MM.1S (cell line): ENCODE measurements around the gene ISX.

Experiments used
- DNase-seq: peaks from one replicate; pipeline ENCODE4 v3.0.0-alpha.2; 2015
- H2AFZ ChIP-seq: fragments of 300-600 bp; sonication (generic); 2 replicates; pipeline ENCODE4 v1.6.0; 2016; ENCODE audit warnings: antibody characterized with exemption, low read length
- H3F3A ChIP-seq: fragments of 300-600 bp; sonication (generic); 2 replicates; pipeline ENCODE4 v1.6.1; 2016; ENCODE audit warnings: mild to moderate bottlenecking, antibody characterized with exemption, low read length, moderate library complexity, mixed read lengths; ENCODE audit not compliant: insufficient read depth
- H3K27ac ChIP-seq: fragments of 300-600 bp; sonication (generic); 2 replicates; pipeline ENCODE4 v1.5.1; 2016; ENCODE audit warnings: mild to moderate bottlenecking, low read length
- H3K27me3 ChIP-seq: fragments of 300-600 bp; sonication (generic); replicated peaks from 2 replicates; pipeline ENCODE4 v1.6.0; 2016; ENCODE audit warnings: low read length; ENCODE audit not compliant: insufficient read depth
- H3K36me3 ChIP-seq: fragments of 300-600 bp; sonication (generic); replicated peaks from 2 replicates; pipeline ENCODE4 v1.6.1; 2016; ENCODE audit warnings: mild to moderate bottlenecking, low read length, mixed read lengths; ENCODE audit not compliant: insufficient read depth
- H3K4me1 ChIP-seq: fragments of 300-600 bp; sonication (generic); 2 replicates; pipeline ENCODE4 v1.6.1; 2016; ENCODE audit warnings: low read length, mixed read lengths
- H3K4me2 ChIP-seq: fragments of 300-600 bp; sonication (generic); 2 replicates; pipeline ENCODE4 v1.6.0; 2016; ENCODE audit warnings: low read depth, low read length
- H3K4me3 ChIP-seq: fragments of 300-600 bp; sonication (generic); 2 replicates; pipeline ENCODE4 v1.5.1; 2016; ENCODE audit warnings: low read length, mixed read lengths
- H3K79me2 ChIP-seq: fragments of 300-600 bp; sonication (generic); 2 replicates; pipeline ENCODE4 v1.6.1; 2016; ENCODE audit warnings: mixed run types, low read length, mixed read lengths
- H3K9ac ChIP-seq: fragments of 300-600 bp; sonication (generic); 2 replicates; pipeline ENCODE4 v1.6.1; 2016; ENCODE audit warnings: low read length, mixed read lengths
- H3K9me2 ChIP-seq: fragments of 300-600 bp; sonication (generic); replicated peaks from 2 replicates; pipeline ENCODE4 v1.6.1; 2016; ENCODE audit warnings: mild to moderate bottlenecking, low read length, mixed read lengths; ENCODE audit not compliant: insufficient read depth
- H3K9me3 ChIP-seq: fragments of 300-600 bp; sonication (generic); replicated peaks from 2 replicates; pipeline ENCODE4 v1.6.1; 2016; ENCODE audit warnings: mild to moderate bottlenecking, low read length, mixed read lengths; ENCODE audit not compliant: insufficient read depth
- H4K20me1 ChIP-seq: fragments of 300-600 bp; sonication (generic); 2 replicates; pipeline ENCODE4 v1.6.1; 2016; ENCODE audit warnings: mild to moderate bottlenecking, low read length, moderate library complexity, mixed read lengths; ENCODE audit not compliant: insufficient read depth
- EZH2 ChIP-seq: fragments of 300-600 bp; sonication (generic); optimal IDR thresholded peaks from 2 replicates; pipeline ENCODE3; 2017; ENCODE audit warnings: low read depth, mild to moderate bottlenecking, antibody characterized with exemption, low read length, mixed read lengths
- EZH2phosphoT487 ChIP-seq: fragments of 300-600 bp; sonication (generic); IDR thresholded peaks from 2 replicates; pipeline ENCODE4 v1.6.1; 2018; ENCODE audit warnings: antibody characterized with exemption, low read length
- TF ChIP-seq, protein P1 (sequence below): fragments of 300-600 bp; sonication (generic); IDR thresholded peaks from 2 replicates; pipeline ENCODE4 v1.5.1; 2016; ENCODE audit warnings: antibody characterized with exemption, low read length, mixed read lengths

Gene ISX

DNA sequence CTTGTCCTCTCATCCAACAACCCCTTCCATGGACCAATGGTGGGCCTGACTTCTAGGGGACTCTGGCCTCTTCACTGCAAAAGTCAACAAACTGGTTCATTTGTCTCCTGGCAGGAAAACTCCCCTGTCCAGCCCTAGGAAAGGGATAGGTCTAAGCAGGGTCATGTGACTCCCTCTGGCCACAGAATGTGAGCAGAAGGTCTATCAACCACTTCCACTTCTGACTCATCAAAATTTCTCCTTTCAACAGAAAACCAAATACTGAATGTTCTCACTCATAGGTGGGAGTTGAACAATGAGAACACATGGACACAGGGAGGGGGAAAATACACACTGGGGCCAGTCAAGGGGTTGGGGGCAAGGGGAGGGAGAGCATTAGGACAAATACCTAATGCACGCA lies 1.3 kb upstream of the ISX start:
- H3K79me2 ChIP-seq = no peaks in the 10 kb centered on the region
- peaks cover 11% of the 10 kb centered on the region for H3K4me1 ChIP-seq
- TF ChIP-seq EZH2 (no peak), EZH2phosphoT487 (no peak)
- TF ChIP-seq, protein P1, sequence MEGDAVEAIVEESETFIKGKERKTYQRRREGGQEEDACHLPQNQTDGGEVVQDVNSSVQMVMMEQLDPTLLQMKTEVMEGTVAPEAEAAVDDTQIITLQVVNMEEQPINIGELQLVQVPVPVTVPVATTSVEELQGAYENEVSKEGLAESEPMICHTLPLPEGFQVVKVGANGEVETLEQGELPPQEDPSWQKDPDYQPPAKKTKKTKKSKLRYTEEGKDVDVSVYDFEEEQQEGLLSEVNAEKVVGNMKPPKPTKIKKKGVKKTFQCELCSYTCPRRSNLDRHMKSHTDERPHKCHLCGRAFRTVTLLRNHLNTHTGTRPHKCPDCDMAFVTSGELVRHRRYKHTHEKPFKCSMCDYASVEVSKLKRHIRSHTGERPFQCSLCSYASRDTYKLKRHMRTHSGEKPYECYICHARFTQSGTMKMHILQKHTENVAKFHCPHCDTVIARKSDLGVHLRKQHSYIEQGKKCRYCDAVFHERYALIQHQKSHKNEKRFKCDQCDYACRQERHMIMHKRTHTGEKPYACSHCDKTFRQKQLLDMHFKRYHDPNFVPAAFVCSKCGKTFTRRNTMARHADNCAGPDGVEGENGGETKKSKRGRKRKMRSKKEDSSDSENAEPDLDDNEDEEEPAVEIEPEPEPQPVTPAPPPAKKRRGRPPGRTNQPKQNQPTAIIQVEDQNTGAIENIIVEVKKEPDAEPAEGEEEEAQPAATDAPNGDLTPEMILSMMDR = no peak
- no peak overlapping the region for H3K4me2 ChIP-seq
- no peak overlapping the region for H3K4me3 ChIP-seq
- no peaks in the 10 kb centered on the region for H3K27me3 ChIP-seq
- H3K27ac ChIP-seq = no peak overlapping the region
- H3K9ac ChIP-seq = no peak overlapping the region
- H4K20me1 ChIP-seq = no peaks in the 10 kb centered on the region
- DNase-seq = peak; percentile 59
- no peaks in the 10 kb centered on the region for H3F3A ChIP-seq
- H3K36me3 ChIP-seq = no peaks in the 10 kb centered on the region
- no peak overlapping the region for H2AFZ ChIP-seq
- no peaks in the 10 kb centered on the region for H3K9me3 ChIP-seq
- no peaks in the 10 kb centered on the region for H3K9me2 ChIP-seq

DNA sequence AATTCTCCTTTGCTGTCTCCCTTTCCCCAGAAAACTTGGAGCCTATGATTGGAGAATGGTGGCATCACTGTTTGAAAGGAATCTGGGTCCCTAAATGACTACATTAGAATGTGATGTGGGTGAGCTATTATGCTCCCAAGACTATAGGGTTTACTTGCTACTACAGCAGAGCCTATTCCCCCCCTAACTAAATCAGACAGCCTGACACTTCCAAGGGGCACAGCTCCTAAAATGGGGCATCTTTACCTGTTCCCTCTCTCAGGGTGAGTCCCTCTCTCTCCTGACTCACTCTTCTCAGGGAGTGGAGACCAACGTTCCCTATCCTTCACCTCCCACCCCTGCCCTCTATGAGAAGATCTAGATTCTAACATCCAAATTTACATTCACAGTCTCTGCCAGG lies 775 bp upstream of the ISX start:
- H3K36me3 ChIP-seq = no peaks in the 10 kb centered on the region
- DNase-seq = no peak
- no peaks in the 10 kb centered on the region for H3K9me2 ChIP-seq
- no peaks in the 10 kb centered on the region for H3K9me3 ChIP-seq
- no peak overlapping the region for H3K9ac ChIP-seq
- H2AFZ ChIP-seq = no peak overlapping the region
- peaks cover 11% of the 10 kb centered on the region for H3K4me1 ChIP-seq
- no peak overlapping the region for H3K4me3 ChIP-seq
- no peaks in the 10 kb centered on the region for H3K27me3 ChIP-seq
- TF ChIP-seq EZH2 = no peak
- no peak for TF ChIP-seq EZH2phosphoT487
- TF ChIP-seq, protein P1 = no peak
- H4K20me1 ChIP-seq = no peaks in the 10 kb centered on the region
- H3F3A ChIP-seq = no peaks in the 10 kb centered on the region
- no peak overlapping the region for H3K4me2 ChIP-seq
- no peaks in the 10 kb centered on the region for H3K79me2 ChIP-seq
- H3K27ac ChIP-seq = no peak overlapping the region

DNA sequence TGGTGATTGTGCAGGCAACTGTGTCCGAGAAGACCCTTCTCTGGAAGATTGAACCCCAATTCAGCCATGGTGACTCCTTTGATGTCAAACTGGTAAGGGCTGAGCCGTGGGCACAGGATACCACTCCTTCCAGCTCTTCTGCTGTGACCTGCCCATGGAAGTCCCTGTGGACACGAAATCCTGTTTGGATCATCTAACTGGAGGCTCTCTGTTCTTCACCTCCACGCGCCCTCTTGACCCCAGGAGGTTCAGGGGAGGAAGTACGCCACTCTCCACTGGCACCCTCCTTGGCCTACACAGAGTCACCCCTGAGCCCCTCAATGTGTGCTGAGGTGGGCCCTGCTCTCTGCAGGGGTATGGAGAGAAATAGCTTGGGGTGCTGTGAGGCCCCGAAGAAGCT lies 810 bp downstream of the ISX start:
- H3K4me3 ChIP-seq = no peak overlapping the region
- H3K4me2 ChIP-seq = no peak overlapping the region
- H3K9me2 ChIP-seq = no peaks in the 10 kb centered on the region
- no peak for DNase-seq
- TF ChIP-seq, protein P1 = no peak
- TF ChIP-seq EZH2 (no peak), EZH2phosphoT487 (no peak)
- no peak overlapping the region for H2AFZ ChIP-seq
- no peaks in the 10 kb centered on the region for H4K20me1 ChIP-seq
- no peaks in the 10 kb centered on the region for H3F3A ChIP-seq
- H3K4me1 ChIP-seq = peaks cover 11% of the 10 kb centered on the region
- no peaks in the 10 kb centered on the region for H3K27me3 ChIP-seq
- no peaks in the 10 kb centered on the region for H3K79me2 ChIP-seq
- H3K27ac ChIP-seq = no peak overlapping the region
- no peaks in the 10 kb centered on the region for H3K36me3 ChIP-seq
- H3K9ac ChIP-seq = no peak overlapping the region
- H3K9me3 ChIP-seq = no peaks in the 10 kb centered on the region

DNA sequence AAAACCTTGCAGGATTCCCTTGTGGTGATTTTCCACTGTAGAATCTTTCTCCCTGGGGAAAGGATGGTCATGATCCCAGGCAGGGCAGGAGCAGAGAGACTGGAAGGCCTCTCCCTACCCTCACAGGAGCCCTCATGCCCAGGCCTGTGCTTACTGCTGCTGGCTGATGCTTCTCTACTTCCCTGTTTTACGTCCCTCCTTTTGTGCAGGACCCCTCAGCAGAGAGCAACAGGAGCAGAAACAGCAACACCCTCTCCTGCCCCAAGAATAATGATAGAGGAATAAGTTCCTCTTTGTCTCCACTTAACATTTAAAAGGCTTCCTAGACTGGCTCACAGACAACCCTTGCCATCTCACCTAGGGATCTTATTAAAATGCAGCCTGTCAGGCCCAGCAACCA lies 3.6 kb downstream of the ISX start:
- DNase-seq = no peak
- H3K4me3 ChIP-seq = no peak overlapping the region
- H3K9me2 ChIP-seq = no peaks in the 10 kb centered on the region
- H3K27me3 ChIP-seq = no peaks in the 10 kb centered on the region
- no peak overlapping the region for H3K4me2 ChIP-seq
- peaks cover 9% of the 10 kb centered on the region for H3K4me1 ChIP-seq
- no peak overlapping the region for H3K27ac ChIP-seq
- no peaks in the 10 kb centered on the region for H3K79me2 ChIP-seq
- H3K9ac ChIP-seq = no peak overlapping the region
- H3F3A ChIP-seq = no peaks in the 10 kb centered on the region
- no peaks in the 10 kb centered on the region for H3K36me3 ChIP-seq
- no peaks in the 10 kb centered on the region for H4K20me1 ChIP-seq
- no peak for TF ChIP-seq EZH2phosphoT487
- no peak for TF ChIP-seq EZH2
- TF ChIP-seq, protein P1 = no peak
- H3K9me3 ChIP-seq = no peaks in the 10 kb centered on the region
- no peak overlapping the region for H2AFZ ChIP-seq
